ENCODE results near the gene TVP23B. TPM values are rescaled to one million over a fixed set of nuclear protein-coding genes. Genes with fewer than 3 reads are reported as not detected.

TVP23B gene
- total and polyA plus RNA-seq, 2 donors (not counting 3 experiments of a cell fraction or from before 2014, with no cell fraction given): 16.8 to 29.6 TPM

DNA sequence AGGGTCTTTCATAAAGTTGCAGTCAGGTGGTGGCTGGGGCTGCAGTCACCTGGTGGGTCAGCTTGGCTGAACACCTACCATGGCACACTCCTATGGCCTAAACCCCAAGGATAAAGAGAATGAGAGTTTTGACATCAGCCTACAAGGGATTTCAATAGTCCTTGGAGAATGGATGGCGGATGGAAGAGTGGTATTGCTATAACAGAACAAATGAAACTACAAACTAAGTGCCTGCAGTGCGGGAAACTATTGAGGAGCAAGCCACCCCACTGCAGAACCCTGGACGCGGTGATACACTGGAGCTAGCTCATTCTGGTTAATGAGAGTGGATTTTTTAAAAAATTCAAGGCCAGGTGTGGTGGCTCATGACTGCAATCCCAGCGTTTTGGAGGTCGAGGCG, 74.0 kb downstream of the TVP23B start:
- Histone ChIP-seq H3K4me3 (replicated peaks in 1 of 3; ENCODE audit: insufficient read depth in 1 of 3, low read depth in 1 of 3, low read length in 3 of 3) (no peak overlapping the region), H3K4me2 (ENCODE audit: insufficient read depth, low read length) (peak overlapping the region; percentile 94)
- DNase-seq (ENCODE audit: low read depth, low spot score): no peak

More for the DNA sequence above, 74.0 kb downstream of the TVP23B start:
- CTCF ChIA-PET: no interaction called here
- TF ChIP-seq POLR2AphosphoS5 (IDR thresholded peaks at IDR 0.05; ENCODE audit: insufficient read depth, low read depth, low read length): no peak
- TF ChIP-seq EZH2 (IDR thresholded peaks at IDR 0.05; ENCODE audit: borderline replicate concordance, low read depth, low read length, severe bottlenecking): no peak
- no peak for TF ChIP-seq FOS (IDR thresholded peaks at IDR 0.05; ENCODE audit: borderline replicate concordance, insufficient read depth, low read length)
- TF ChIP-seq GATA2 (IDR thresholded peaks at IDR 0.05; ENCODE audit: insufficient read depth, insufficient read length, low read depth, low read length): no peak
- TF ChIP-seq, protein P1, sequence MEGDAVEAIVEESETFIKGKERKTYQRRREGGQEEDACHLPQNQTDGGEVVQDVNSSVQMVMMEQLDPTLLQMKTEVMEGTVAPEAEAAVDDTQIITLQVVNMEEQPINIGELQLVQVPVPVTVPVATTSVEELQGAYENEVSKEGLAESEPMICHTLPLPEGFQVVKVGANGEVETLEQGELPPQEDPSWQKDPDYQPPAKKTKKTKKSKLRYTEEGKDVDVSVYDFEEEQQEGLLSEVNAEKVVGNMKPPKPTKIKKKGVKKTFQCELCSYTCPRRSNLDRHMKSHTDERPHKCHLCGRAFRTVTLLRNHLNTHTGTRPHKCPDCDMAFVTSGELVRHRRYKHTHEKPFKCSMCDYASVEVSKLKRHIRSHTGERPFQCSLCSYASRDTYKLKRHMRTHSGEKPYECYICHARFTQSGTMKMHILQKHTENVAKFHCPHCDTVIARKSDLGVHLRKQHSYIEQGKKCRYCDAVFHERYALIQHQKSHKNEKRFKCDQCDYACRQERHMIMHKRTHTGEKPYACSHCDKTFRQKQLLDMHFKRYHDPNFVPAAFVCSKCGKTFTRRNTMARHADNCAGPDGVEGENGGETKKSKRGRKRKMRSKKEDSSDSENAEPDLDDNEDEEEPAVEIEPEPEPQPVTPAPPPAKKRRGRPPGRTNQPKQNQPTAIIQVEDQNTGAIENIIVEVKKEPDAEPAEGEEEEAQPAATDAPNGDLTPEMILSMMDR (IDR thresholded peaks at IDR 0.05; ENCODE audit: extremely low read depth in 1 of 2, insufficient read depth in 1 of 2, low read depth in 1 of 2, low read length in 2 of 2): no peak
- TF ChIP-seq, protein P2, sequence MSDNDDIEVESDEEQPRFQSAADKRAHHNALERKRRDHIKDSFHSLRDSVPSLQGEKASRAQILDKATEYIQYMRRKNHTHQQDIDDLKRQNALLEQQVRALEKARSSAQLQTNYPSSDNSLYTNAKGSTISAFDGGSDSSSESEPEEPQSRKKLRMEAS (IDR thresholded peaks at IDR 0.05; ENCODE audit: insufficient read depth, insufficient read length): no peak
- TF ChIP-seq JUN (IDR thresholded peaks at IDR 0.05; ENCODE audit: borderline replicate concordance, insufficient read depth, insufficient read length, low read depth): no peak
- TF ChIP-seq MYC (IDR thresholded peaks at IDR 0.05; ENCODE audit: low read depth, low read length): no peak
- no peak overlapping the region for H3K27ac ChIP-seq (ENCODE audit: insufficient read depth, low read depth, low read length)
- no peak overlapping the region for H2AFZ ChIP-seq (ENCODE audit: low read depth, low read length)
- no peaks in the 10 kb centered on the region for H3K27me3 ChIP-seq (ENCODE audit: control insufficient read depth in 2 of 2, insufficient read depth in 2 of 2, low read length in 2 of 2)
- H3K79me2 ChIP-seq (ENCODE audit: control insufficient read depth, insufficient read depth, low read length): peaks cover 7% of the 10 kb centered on the region
- H3K9ac ChIP-seq (replicated peaks; ENCODE audit: extremely low read depth, insufficient read depth, low read length): no peak overlapping the region
- intact Hi-C loops (cut with micrococcal nuclease): no loop called here
- no TSS peak for BruUV-seq (replicated peaks)
- H4K20me1 ChIP-seq (replicated peaks; ENCODE audit: control insufficient read depth, extremely low read depth, insufficient read depth, low read length): no peaks in the 10 kb centered on the region
- H3K9me1 ChIP-seq (replicated peaks; ENCODE audit: control insufficient read depth, extremely low read depth, insufficient read depth, low read length): no peaks in the 10 kb centered on the region
- H3K36me3 ChIP-seq (ENCODE audit: control insufficient read depth in 2 of 2, extremely low read depth in 1 of 2, insufficient read depth in 2 of 2, low read length in 2 of 2): no peaks in the 10 kb centered on the region
- POLR2A ChIA-PET: no interaction called here
- H3K9me3 ChIP-seq (replicated peaks; ENCODE audit: control insufficient read depth, insufficient read depth, low read length): no peaks in the 10 kb centered on the region
- FAIRE-seq: no peak
- dilution Hi-C loops (cut with MboI; ENCODE audit: extremely low pct_ligation_motif_present, low sequenced_read_pairs): no loop called here
- H3K4me1 ChIP-seq (ENCODE audit: control insufficient read depth, extremely low read depth, insufficient read depth, low read length): peaks cover 16% of the 10 kb centered on the region

Measured in endothelial cell of umbilical vein (primary cell).